ENCODE results near the gene ABCC5. TPM values are rescaled to one million over a fixed set of nuclear protein-coding genes. Genes with fewer than 3 reads are reported as not detected.
A peak's percentile ranks its signal among the peaks of the same experiment; 100 is the strongest.
"Not testable (repeated sequence)": the region's sequence is repeated elsewhere in the genome, so short reads cannot be mapped to it uniquely, and the experiment has no call there.

Gene ABCC5
- polyA plus RNA-seq, 10 donors, result 17.1 to 40.2 (median 24.6) TPM

- no peak for DNase-seq
Measured at GRCh38 chr3:183895774-183896173, 121.9 kb downstream of the ABCC5 start.

DNA sequence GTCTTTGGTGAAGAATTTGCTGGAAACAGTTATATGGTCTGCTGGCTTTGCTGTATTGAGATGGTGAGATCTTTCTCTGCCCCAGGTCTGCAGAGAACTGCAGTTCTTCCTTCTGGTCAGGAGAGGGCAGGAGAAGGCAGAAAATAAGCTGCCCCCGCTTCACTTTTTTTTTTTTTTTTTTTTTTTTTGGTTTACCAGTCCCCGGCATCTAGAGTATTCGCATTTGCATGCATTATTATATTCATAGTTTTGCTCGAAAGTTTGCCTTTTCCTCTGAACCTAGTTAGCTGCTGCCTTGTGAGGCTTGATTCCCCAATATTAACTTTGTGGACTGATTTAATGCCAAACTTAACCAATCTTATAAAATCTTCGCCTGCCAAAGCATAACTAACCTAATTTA lies 122.4 kb downstream of the ABCC5 start:
- peak; percentile 18 to 53 (median 41) for DNase-seq

- no peak for DNase-seq
Measured at GRCh38 chr3:183892610-183893214, 125.0 kb downstream of the ABCC5 start.

DNA sequence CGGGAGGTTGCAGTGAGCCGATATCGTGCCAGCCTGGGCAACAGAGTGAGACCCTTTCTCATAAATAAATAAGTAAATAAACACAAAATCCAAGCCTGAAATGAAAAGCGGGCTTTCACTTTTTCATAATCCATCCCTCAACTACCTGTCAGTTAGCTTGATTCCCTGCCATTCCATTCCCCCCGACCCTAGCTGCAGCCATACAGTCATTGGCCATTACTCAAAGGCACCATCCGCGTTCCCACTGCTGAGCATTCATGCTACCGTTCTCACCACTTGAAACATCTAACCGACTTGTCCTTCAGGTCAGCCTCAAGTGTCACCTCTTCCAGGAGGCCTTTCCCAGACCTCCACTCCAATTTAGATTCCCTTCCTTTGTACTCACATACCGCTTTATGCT lies 131.9 kb downstream of the ABCC5 start:
- no peak for DNase-seq

DNA sequence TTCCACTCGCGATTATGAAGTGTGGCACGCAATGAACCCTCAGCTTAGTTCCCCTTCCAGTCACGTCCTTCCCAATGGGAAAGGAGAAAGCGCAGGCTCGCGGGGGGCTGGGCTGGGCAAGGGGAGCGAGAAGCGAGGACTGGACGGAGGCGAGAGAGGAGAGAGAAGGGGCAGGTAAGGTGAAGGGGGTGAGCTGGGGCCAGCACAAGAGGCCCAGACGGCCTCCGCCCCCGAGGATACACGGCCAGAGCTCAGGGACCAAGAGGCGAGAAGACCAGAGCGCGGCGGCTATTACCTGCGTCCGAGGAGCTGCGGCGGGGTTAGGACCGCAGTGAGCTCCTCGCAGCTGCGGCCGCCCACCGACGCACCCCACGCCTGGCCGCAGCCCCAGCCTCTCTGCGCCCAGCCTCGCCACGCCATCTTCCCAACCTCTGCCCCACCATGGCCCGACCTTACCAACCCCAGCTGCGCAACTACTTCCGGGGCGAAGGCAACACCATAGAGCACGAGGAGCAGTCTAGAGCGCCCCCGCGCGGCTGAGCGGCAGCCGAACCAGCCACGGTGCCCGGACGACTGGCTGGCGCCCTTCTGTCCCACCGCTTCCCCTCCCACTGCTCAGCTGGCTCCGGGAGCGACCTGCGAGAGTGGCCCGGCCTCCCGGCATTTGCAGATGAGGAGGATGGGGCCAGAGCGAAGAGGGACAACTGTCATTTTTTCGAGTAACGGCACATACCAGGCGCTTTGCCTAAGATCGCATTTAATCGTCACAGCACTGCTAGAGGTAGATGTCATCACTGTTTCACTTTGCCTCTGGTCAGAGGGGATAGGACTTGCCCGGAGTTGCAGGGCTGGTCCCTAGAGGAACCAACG lies 133.0 kb downstream of the ABCC5 start, which contains the start of gene PARL:
Gene PARL, minus strand, starts transcription at position 454 of the 870 bp plus-strand sequence. Its CDS starts 34 bp downstream, at position 420.
- peak; percentile 91 to 97 (median 95) for DNase-seq

- no peak for DNase-seq
Measured at GRCh38 chr3:183884097-183884426, 133.6 kb downstream of the ABCC5 start.

GRCh38 chr3:183883291-183884096 lies 134.2 kb downstream of the ABCC5 start:
- no peak for DNase-seq

- DNase-seq, result no peak
Measured at GRCh38 chr3:183880121-183880520, 137.6 kb downstream of the ABCC5 start.

DNA sequence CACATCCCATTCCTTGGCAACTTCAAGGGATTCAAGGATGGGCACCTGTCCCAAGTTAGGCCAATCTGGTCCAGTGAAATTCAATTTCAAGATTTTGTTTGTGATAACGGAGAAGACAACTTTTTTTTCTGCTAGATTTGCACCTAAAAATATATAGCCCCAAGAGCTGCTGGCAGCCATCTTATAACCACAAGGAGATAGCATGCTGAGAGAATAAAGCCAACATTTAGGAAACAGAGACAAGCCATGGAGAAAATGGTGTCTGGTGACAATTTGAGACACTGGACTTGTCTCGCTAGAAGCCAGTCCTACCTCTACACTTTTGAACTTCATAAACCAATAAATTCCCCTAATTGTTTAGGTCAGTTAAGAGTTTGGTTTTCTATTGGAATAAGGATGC lies 138.4 kb downstream of the ABCC5 start:
- no peak for DNase-seq

DNA sequence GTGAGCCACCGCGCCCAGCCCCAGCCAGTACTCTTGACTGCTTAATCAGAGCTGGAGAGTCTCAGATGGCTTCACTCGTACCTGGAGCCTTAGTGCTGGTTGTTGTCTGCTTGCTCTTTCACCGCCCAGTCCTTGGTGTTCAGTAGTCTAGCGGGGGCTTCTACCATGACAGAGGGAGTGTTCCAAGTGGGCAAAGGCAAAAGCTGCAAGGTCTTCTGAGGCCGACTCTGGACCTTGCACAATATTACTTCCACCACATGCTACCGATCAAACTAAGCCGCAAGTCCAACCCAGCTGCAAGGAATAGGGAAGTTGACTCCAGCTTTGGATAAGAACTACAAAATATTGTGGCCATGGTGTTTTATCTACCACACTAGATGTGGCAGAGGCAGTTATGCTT lies 139.6 kb downstream of the ABCC5 start:
- peak in 2 of 3 donors; percentile 18 to 29 for DNase-seq

GRCh38 chr3:183877227-183877626 lies 140.5 kb downstream of the ABCC5 start:
- DNase-seq, result not testable (repeated sequence)

- no peak for DNase-seq
Measured at GRCh38 chr3:183875411-183875810, 142.3 kb downstream of the ABCC5 start.

- no peak for DNase-seq
Measured at GRCh38 chr3:183873914-183874313, 143.8 kb downstream of the ABCC5 start.

- DNase-seq, result no peak
Measured at GRCh38 chr3:183871541-183871940, 146.1 kb downstream of the ABCC5 start.

DNA sequence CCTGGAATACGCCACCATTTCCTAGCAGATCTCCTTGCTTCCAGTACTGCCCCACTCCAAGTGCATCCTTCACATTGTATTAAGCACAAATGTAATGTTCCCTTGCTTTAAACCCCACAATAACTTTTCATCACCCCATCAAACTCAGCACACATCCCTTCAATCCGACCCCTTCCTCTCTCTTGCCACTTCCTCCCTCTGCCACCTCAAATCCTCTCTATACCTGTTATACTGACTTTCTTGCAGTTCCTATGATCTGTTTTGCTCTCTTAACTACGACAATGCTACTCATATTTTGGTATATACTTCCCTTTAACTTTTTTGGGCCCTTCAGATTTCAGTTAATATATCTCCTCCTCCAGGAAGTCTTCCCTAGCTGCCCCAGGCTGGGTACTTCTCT lies 147.1 kb downstream of the ABCC5 start:
- DNase-seq, result no peak

Other genes starting within 250 kb of the ABCC5 start
- gene MAP6D1, start 192.3 kb downstream of the ABCC5 start, polyA plus RNA-seq (ENCODE audit: insufficient read length in 10 of 10), result 10 to 100 TPM in 9 of 10 donors, 1 to 10 TPM in 1; 9.4 to 31.4 (median 23.4) TPM
- gene PARL, start 133.0 kb downstream of the ABCC5 start, polyA plus RNA-seq (ENCODE audit: insufficient read length in 10 of 10), result 10 to 100 TPM; 25.0 to 39.7 (median 31.6) TPM
- gene HTR3D, start 13.9 kb upstream of the ABCC5 start, polyA plus RNA-seq (ENCODE audit: insufficient read length in 10 of 10), result not detected
- not detected for gene HTR3C, start 35.2 kb upstream of the ABCC5 start, polyA plus RNA-seq (ENCODE audit: insufficient read length in 10 of 10)
- gene HTR3E, start 79.2 kb upstream of the ABCC5 start, polyA plus RNA-seq (ENCODE audit: insufficient read length in 10 of 10), result not detected
- 10 to 100 TPM; 30.4 to 42.6 (median 35.5) TPM for gene EIF2B5, start 117.5 kb upstream of the ABCC5 start, polyA plus RNA-seq (ENCODE audit: insufficient read length in 10 of 10)
- 10 to 100 TPM; 67.8 to 98.1 (median 76.6) TPM for gene DVL3, start 137.5 kb upstream of the ABCC5 start, polyA plus RNA-seq (ENCODE audit: insufficient read length in 10 of 10)
- 100 to 1,000 TPM; 185 to 233 (median 199) TPM for gene AP2M1, start 157.0 kb upstream of the ABCC5 start, polyA plus RNA-seq (ENCODE audit: insufficient read length in 10 of 10)
- gene ABCF3, start 168.3 kb upstream of the ABCC5 start, polyA plus RNA-seq (ENCODE audit: insufficient read length in 10 of 10), result 10 to 100 TPM; 38.3 to 52.9 (median 44.8) TPM
- gene VWA5B2, start 211.7 kb upstream of the ABCC5 start, polyA plus RNA-seq (ENCODE audit: insufficient read length in 10 of 10), result under 1 TPM in 9 of 10 donors, not detected in 1; 0.24 to 0.84 (median 0.48) TPM
- 10 to 100 TPM; 19.3 to 25.0 (median 21.2) TPM for gene ALG3, start 231.1 kb upstream of the ABCC5 start, polyA plus RNA-seq (ENCODE audit: insufficient read length in 10 of 10)
- 1 to 10 TPM in 8 of 10 donors, under 1 TPM in 2; 0.67 to 2.3 (median 1.5) TPM for gene EEF1AKMT4, start 231.8 kb upstream of the ABCC5 start, polyA plus RNA-seq (ENCODE audit: insufficient read length in 10 of 10)
- under 1 TPM in 4 of 10 donors, not detected in 6; 0.10 to 0.22 (median 0.13) TPM for gene CAMK2N2, start 243.7 kb upstream of the ABCC5 start, polyA plus RNA-seq (ENCODE audit: insufficient read length in 10 of 10)